ENCODE measurements around the gene SLIT3. TPM values are rescaled to one million over a fixed set of nuclear protein-coding genes. Genes with fewer than 3 reads are reported as not detected.

Gene SLIT3
- total RNA-seq, 4 donors from 2014 or later: 10.8 to 30.8 (median 18.4) TPM

GRCh38 chr5:169074839-169075238, 226.1 kb downstream of the SLIT3 start:
- Histone ChIP-seq H3K36me3 (no peaks in the 10 kb centered on the region), H3K27ac (no peak overlapping the region), H3K9me3 (no peaks in the 10 kb centered on the region), H3K4me3 (no peak overlapping the region), H3K27me3 (no peaks in the 10 kb centered on the region), H3K4me1 (no peaks in the 10 kb centered on the region)
- WGBS: 75% methylated on average over 3 of the region's 3 CpGs
- no peak for DNase-seq (ENCODE audit: low spot score in 2 of 2)
- TF ChIP-seq POLR2A (IDR thresholded peaks at IDR 0.05) (no peak), EP300 (IDR thresholded peaks at IDR 0.05) (no peak), POLR2AphosphoS5 (IDR thresholded peaks at IDR 0.05) (no peak), CTCF (IDR thresholded peaks at IDR 0.05) (no peak)

GRCh38 chr5:169072233-169072632, 228.7 kb downstream of the SLIT3 start:
- DNase-seq (ENCODE audit: low spot score in 2 of 2): no peak
- no peaks in the 10 kb centered on the region for H3K4me1 ChIP-seq
- no peak overlapping the region for H3K4me3 ChIP-seq
- no peaks in the 10 kb centered on the region for H3K27me3 ChIP-seq
- H3K36me3 ChIP-seq: no peaks in the 10 kb centered on the region
- no peaks in the 10 kb centered on the region for H3K9me3 ChIP-seq
- TF ChIP-seq CTCF (IDR thresholded peaks at IDR 0.05) (no peak), POLR2A (IDR thresholded peaks at IDR 0.05) (no peak), EP300 (IDR thresholded peaks at IDR 0.05) (no peak), POLR2AphosphoS5 (IDR thresholded peaks at IDR 0.05) (no peak)
- no peak overlapping the region for H3K27ac ChIP-seq

GRCh38 chr5:169070413-169070812, 230.5 kb downstream of the SLIT3 start:
- WGBS: 37% methylated on average over 4 of the region's 4 CpGs

GRCh38 chr5:169067751-169068173, 233.2 kb downstream of the SLIT3 start:
- TF ChIP-seq EP300 (IDR thresholded peaks at IDR 0.05): no peak
- no peak for TF ChIP-seq CTCF (IDR thresholded peaks at IDR 0.05)
- no peak for TF ChIP-seq POLR2A (IDR thresholded peaks at IDR 0.05)
- TF ChIP-seq POLR2AphosphoS5 (IDR thresholded peaks at IDR 0.05): no peak
- Histone ChIP-seq H3K27me3 (no peaks in the 10 kb centered on the region), H3K27ac (no peak overlapping the region), H3K9me3 (no peaks in the 10 kb centered on the region), H3K4me1 (no peaks in the 10 kb centered on the region), H3K4me3 (no peak overlapping the region), H3K36me3 (no peaks in the 10 kb centered on the region)
- WGBS: 73% methylated on average over 2 of the region's 2 CpGs
- DNase-seq (ENCODE audit: low spot score in 2 of 2): no peak

More at GRCh38 chr5:169070413-169070812, 230.5 kb downstream of the SLIT3 start:
- no peaks in the 10 kb centered on the region for H3K36me3 ChIP-seq
- DNase-seq (ENCODE audit: low spot score in 2 of 2): no peak
- H3K9me3 ChIP-seq: no peaks in the 10 kb centered on the region
- H3K4me1 ChIP-seq: no peaks in the 10 kb centered on the region
- no peaks in the 10 kb centered on the region for H3K27me3 ChIP-seq
- TF ChIP-seq POLR2AphosphoS5 (IDR thresholded peaks at IDR 0.05) (no peak), POLR2A (IDR thresholded peaks at IDR 0.05) (no peak), EP300 (IDR thresholded peaks at IDR 0.05) (no peak), CTCF (IDR thresholded peaks at IDR 0.05) (no peak)
- no peak overlapping the region for H3K27ac ChIP-seq
- no peak overlapping the region for H3K4me3 ChIP-seq

- WGBS: 76% methylated on average over 4 of the region's 5 CpGs
- no peaks in the 10 kb centered on the region for H3K4me1 ChIP-seq
- no peaks in the 10 kb centered on the region for H3K27me3 ChIP-seq
- no peak for TF ChIP-seq POLR2AphosphoS5 (IDR thresholded peaks at IDR 0.05)
- no peak for TF ChIP-seq EP300 (IDR thresholded peaks at IDR 0.05)
- TF ChIP-seq POLR2A (IDR thresholded peaks at IDR 0.05): no peak
- TF ChIP-seq CTCF (IDR thresholded peaks at IDR 0.05): no peak
- no peaks in the 10 kb centered on the region for H3K36me3 ChIP-seq
- H3K4me3 ChIP-seq: no peak overlapping the region
- no peak overlapping the region for H3K27ac ChIP-seq
- H3K9me3 ChIP-seq: no peaks in the 10 kb centered on the region
- DNase-seq (ENCODE audit: low spot score in 2 of 2): no peak
Observed at GRCh38 chr5:169065400-169065799, 235.5 kb downstream of the SLIT3 start.

Data from suprapubic skin (tissue), 4 donors.